DOHH2 (cell line): ENCODE results near the gene ANKDD1B.

ENCODE experiments used
- H3F3A ChIP-seq: fragments of 200-600 bp; sonication (generic), shearing (Covaris generic); 2 replicates; pipeline ENCODE4 v1.6.0; 2016; ENCODE audit warnings: antibody characterized with exemption, mild to moderate bottlenecking; ENCODE audit not compliant: control insufficient read depth, insufficient read depth
- H3K27ac ChIP-seq: fragments of 200-600 bp; sonication (generic); 2 replicates; pipeline ENCODE4 v1.5.1; 2014; ENCODE audit warnings: low read depth, mild to moderate bottlenecking, low read length, moderate library complexity
- H3K27me3 ChIP-seq: fragments of 200-600 bp; sonication (generic); 2 replicates; pipeline ENCODE4 v1.6.1; 2014; ENCODE audit warnings: mild to moderate bottlenecking, low read length, mixed read lengths; ENCODE audit not compliant: control insufficient read depth
- H3K36me3 ChIP-seq: fragments of 200-600 bp; sonication (generic); 2 replicates; pipeline ENCODE4 v1.6.1; 2014; ENCODE audit warnings: mild to moderate bottlenecking, low read length, moderate library complexity, mixed read lengths; ENCODE audit not compliant: control insufficient read depth
- H3K4me1 ChIP-seq: fragments of 200-600 bp; sonication (generic); 2 replicates; pipeline ENCODE4 v1.6.1; 2014; ENCODE audit warnings: mild to moderate bottlenecking, low read length, mixed read lengths; ENCODE audit not compliant: control insufficient read depth
- H3K4me2 ChIP-seq: fragments of 200-600 bp; sonication (generic); 2 replicates; pipeline ENCODE4 v1.6.0; 2014; ENCODE audit warnings: mild to moderate bottlenecking, low read length, moderate library complexity
- H3K4me3 ChIP-seq: fragments of 200-600 bp; sonication (generic); 2 replicates; pipeline ENCODE4 v1.5.1; 2014; ENCODE audit warnings: mild to moderate bottlenecking, low read length, mixed read lengths
- H3K79me2 ChIP-seq: fragments of 200-600 bp; sonication (generic); 2 replicates; pipeline ENCODE4 v1.6.1; 2014; ENCODE audit warnings: mild to moderate bottlenecking, low read length, mixed read lengths; ENCODE audit not compliant: control insufficient read depth
- H3K9me2 ChIP-seq: fragments of 200-600 bp; sonication (generic); replicated peaks from 2 replicates; pipeline ENCODE4 v1.6.1; 2014; ENCODE audit warnings: mild to moderate bottlenecking, low read length, mixed read lengths; ENCODE audit not compliant: control insufficient read depth
- H3K9me3 ChIP-seq: fragments of 200-600 bp; sonication (generic); 2 replicates; pipeline ENCODE4 v1.6.1; 2014; ENCODE audit warnings: antibody characterized with exemption, low read length, mixed read lengths; ENCODE audit not compliant: control insufficient read depth, insufficient read depth
- H4K20me1 ChIP-seq: fragments of 200-600 bp; sonication (generic); 2 replicates; pipeline ENCODE4 v1.6.0; 2014; ENCODE audit warnings: low read depth, mild to moderate bottlenecking, antibody characterized with exemption, low read length, moderate library complexity; ENCODE audit not compliant: control insufficient read depth, insufficient read depth
- CTCF ChIP-seq: fragments of 200-600 bp; sonication (generic); IDR thresholded peaks from one replicate; pipeline ENCODE4 v1.5.1; 2014; ENCODE audit warnings: antibody characterized with exemption, mild to moderate bottlenecking, low read depth, low read length; ENCODE audit not compliant: poor library complexity, severe bottlenecking
- EZH2phosphoT487 ChIP-seq: fragments of 200-600 bp; sonication (generic); IDR thresholded peaks from 2 replicates; pipeline ENCODE4 v1.6.1; 2017; ENCODE audit warnings: borderline replicate concordance, mild to moderate bottlenecking, antibody characterized with exemption, low read length, moderate library complexity, mixed read lengths

Gene ANKDD1B

GRCh38 chr5:75668977-75669689 is 57.9 kb downstream of the ANKDD1B start:
- H3K27ac ChIP-seq = no peak overlapping the region
- no peaks in the 10 kb centered on the region for H3K9me2 ChIP-seq
- no peaks in the 10 kb centered on the region for H4K20me1 ChIP-seq
- H3K4me1 ChIP-seq = peaks cover 20% of the 10 kb centered on the region
- peak overlapping the region; percentile 56 for H3K4me2 ChIP-seq
- peak overlapping the region; percentile 52 for H3K4me3 ChIP-seq
- TF ChIP-seq EZH2phosphoT487 (no peak), CTCF (no peak)
- H3K36me3 ChIP-seq = peaks cover 8% of the 10 kb centered on the region
- no peaks in the 10 kb centered on the region for H3K9me3 ChIP-seq
- no peaks in the 10 kb centered on the region for H3K79me2 ChIP-seq
- no peaks in the 10 kb centered on the region for H3K27me3 ChIP-seq
- no peaks in the 10 kb centered on the region for H3F3A ChIP-seq

GRCh38 chr5:75670577-75670976 is 59.3 kb downstream of the ANKDD1B start:
- peaks cover 19% of the 10 kb centered on the region for H3K36me3 ChIP-seq
- H3K9me2 ChIP-seq = no peaks in the 10 kb centered on the region
- H3K79me2 ChIP-seq = no peaks in the 10 kb centered on the region
- no peak overlapping the region for H3K4me3 ChIP-seq
- H3K27ac ChIP-seq = no peak overlapping the region
- peaks cover 20% of the 10 kb centered on the region for H3K4me1 ChIP-seq
- H3K27me3 ChIP-seq = no peaks in the 10 kb centered on the region
- H3K9me3 ChIP-seq = no peaks in the 10 kb centered on the region
- no peak overlapping the region for H3K4me2 ChIP-seq
- TF ChIP-seq EZH2phosphoT487 = no peak
- no peak for TF ChIP-seq CTCF
- no peaks in the 10 kb centered on the region for H4K20me1 ChIP-seq
- H3F3A ChIP-seq = no peaks in the 10 kb centered on the region

- H3F3A ChIP-seq = no peaks in the 10 kb centered on the region
- H3K4me1 ChIP-seq = peaks cover 14% of the 10 kb centered on the region
- H3K4me2 ChIP-seq = no peak overlapping the region
- peaks cover 23% of the 10 kb centered on the region for H3K36me3 ChIP-seq
- no peaks in the 10 kb centered on the region for H4K20me1 ChIP-seq
- no peak for TF ChIP-seq CTCF
- no peak for TF ChIP-seq EZH2phosphoT487
- H3K79me2 ChIP-seq = no peaks in the 10 kb centered on the region
- no peaks in the 10 kb centered on the region for H3K27me3 ChIP-seq
- H3K27ac ChIP-seq = no peak overlapping the region
- H3K9me3 ChIP-seq = no peaks in the 10 kb centered on the region
- H3K4me3 ChIP-seq = no peak overlapping the region
- H3K9me2 ChIP-seq = no peaks in the 10 kb centered on the region
Measured at GRCh38 chr5:75671506-75671905, 60.3 kb downstream of the ANKDD1B start.
